ENCODE measurements around the gene REV1. TPM values are rescaled to one million over a fixed set of nuclear protein-coding genes. Genes with fewer than 3 reads are reported as not detected.

REV1 gene
- total and polyA plus RNA-seq, 2 of the 13 experiments (the other 11 are each of a cell fraction or from before 2014, with no cell fraction given) = 49.1 to 71.8 TPM

DNA sequence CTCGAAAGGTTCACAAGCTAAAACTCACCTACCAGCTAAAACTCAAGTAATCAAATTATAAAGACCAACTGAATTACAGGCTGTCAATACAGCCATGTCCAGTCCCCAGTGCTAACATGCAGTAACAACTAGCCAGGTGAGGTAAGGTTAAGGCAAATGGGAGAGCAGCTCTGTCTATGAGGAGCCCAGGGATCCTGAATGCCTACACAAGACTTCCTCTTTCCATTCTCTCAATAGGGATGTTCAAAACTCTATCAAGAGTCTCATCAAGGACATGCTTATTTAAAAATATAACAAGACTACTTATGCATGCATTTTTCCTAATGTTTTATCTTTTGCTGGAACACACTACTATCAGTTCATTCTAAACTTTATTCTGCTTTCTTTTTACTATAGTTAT is 20.4 kb downstream of the REV1 start:
- ATAC-seq (no peak), DNase-seq (ENCODE audit: low spot score) (no peak), FAIRE-seq (no peak)
- 97% methylated on average over 1 of the region's 1 CpG for WGBS (ENCODE audit: low lambda C conversion rate)
- Histone ChIP-seq H4K20me1 (ENCODE audit: insufficient read depth, low read length) (peaks cover 58% of the 10 kb centered on the region), H3K27ac (ENCODE audit: extremely low read length, insufficient read depth, low read length) (no peak overlapping the region), H3K36me3 (replicated peaks in 1 of 2; ENCODE audit: control insufficient read depth in 1 of 2, insufficient read depth in 2 of 2, low read length in 2 of 2) (peaks cover 0 to 3% of the 10 kb centered on the region in 2 experiments; a peak in 1 of 5 replicates), H3K4me3 (replicated peaks in 1 of 3; ENCODE audit: insufficient read depth in 1 of 3, low read depth in 2 of 3, low read length in 3 of 3) (no peak overlapping the region), H3K4me2 (ENCODE audit: low read depth, low read length) (no peak overlapping the region), H3K79me2 (ENCODE audit: insufficient read depth, low read length) (peaks cover 91% of the 10 kb centered on the region), H3K4me1 (ENCODE audit: insufficient read depth, low read length) (peaks cover 43% of the 10 kb centered on the region), H3K27me3 (ENCODE audit: control insufficient read depth in 1 of 2, insufficient read depth in 2 of 2, low read length in 2 of 2) (no peaks in the 10 kb centered on the region), H3K9ac (ENCODE audit: insufficient read depth, low read depth, low read length) (no peak overlapping the region), H2AFZ (ENCODE audit: low read length) (no peak overlapping the region), H3K9me3 (ENCODE audit: low read length) (no peaks in the 10 kb centered on the region)
- TF ChIP-seq SP5 (CRISPR knock-in tag; IDR thresholded peaks at IDR 0.05; ENCODE audit: borderline replicate concordance, low read depth) = no peak
- no peak for TF ChIP-seq MEIS2 (CRISPR knock-in tag; IDR thresholded peaks at IDR 0.05)
- TF ChIP-seq TBP (CRISPR knock-in tag; IDR thresholded peaks at IDR 0.05) = no peak
- TF ChIP-seq EP300 (IDR thresholded peaks at IDR 0.05; ENCODE audit: low read depth in 2 of 2, low read length in 2 of 2) = no peak
- no peak for TF ChIP-seq EP300 (CRISPR knock-in tag; IDR thresholded peaks at IDR 0.05; ENCODE audit: borderline replicate concordance)
- TF ChIP-seq ZNF331 (CRISPR knock-in tag; IDR thresholded peaks at IDR 0.05) = no peak
- no peak for TF ChIP-seq ZNF552 (CRISPR knock-in tag; IDR thresholded peaks at IDR 0.05; ENCODE audit: borderline replicate concordance)
- TF ChIP-seq HMGA1 (CRISPR knock-in tag; conservative IDR thresholded peaks at IDR 0.05) = no peak
- no peak for TF ChIP-seq NFRKB (IDR thresholded peaks at IDR 0.05)
- no peak for TF ChIP-seq ZNF343 (CRISPR knock-in tag; IDR thresholded peaks at IDR 0.05)
- TF ChIP-seq, protein P1, sequence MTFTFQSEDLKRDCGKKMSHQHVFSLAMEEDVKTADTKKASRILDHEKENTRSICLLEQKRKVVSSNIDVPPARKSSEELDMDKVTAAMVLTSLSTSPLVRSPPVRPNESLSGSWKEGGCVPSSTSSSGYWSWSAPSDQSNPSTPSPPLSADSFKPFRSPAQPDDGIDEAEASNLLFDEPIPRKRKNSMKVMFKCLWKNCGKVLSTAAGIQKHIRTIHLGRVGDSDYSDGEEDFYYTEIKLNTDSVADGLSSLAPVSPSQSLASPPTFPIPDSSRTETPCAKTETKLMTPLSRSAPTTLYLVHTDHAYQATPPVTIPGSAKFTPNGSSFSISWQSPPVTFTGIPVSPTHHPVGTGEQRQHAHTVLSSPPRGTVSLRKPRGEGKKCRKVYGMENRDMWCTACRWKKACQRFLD (CRISPR knock-in tag; IDR thresholded peaks at IDR 0.05; ENCODE audit: borderline replicate concordance) = no peak
- TF ChIP-seq SIN3B (IDR thresholded peaks at IDR 0.05; ENCODE audit: low read length) = no peak
- TF ChIP-seq, protein P2, sequence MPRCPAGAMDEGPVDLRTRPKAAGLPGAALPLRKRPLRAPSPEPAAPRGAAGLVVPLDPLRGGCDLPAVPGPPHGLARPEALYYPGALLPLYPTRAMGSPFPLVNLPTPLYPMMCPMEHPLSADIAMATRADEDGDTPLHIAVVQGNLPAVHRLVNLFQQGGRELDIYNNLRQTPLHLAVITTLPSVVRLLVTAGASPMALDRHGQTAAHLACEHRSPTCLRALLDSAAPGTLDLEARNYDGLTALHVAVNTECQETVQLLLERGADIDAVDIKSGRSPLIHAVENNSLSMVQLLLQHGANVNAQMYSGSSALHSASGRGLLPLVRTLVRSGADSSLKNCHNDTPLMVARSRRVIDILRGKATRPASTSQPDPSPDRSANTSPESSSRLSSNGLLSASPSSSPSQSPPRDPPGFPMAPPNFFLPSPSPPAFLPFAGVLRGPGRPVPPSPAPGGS (CRISPR knock-in tag; IDR thresholded peaks at IDR 0.05) = no peak
- no peak for TF ChIP-seq REL (CRISPR knock-in tag; conservative IDR thresholded peaks at IDR 0.05)
- in situ Hi-C loops (cut with HindIII; ENCODE audit: extremely low pct_ligation_motif_present, low pct_unique_long_range_greater_than_20kb) (no loop called here), intact Hi-C loops (cut with micrococcal nuclease; ENCODE audit: unreplicated experiment) (no loop called here)
- ChIA-PET CTCF (ENCODE audit: low intra/inter-chr PET ratio, low total read pairs) (no interaction called here), POLR2A (no interaction called here)
- no TSS peak for BruUV-seq (replicated peaks)
